Measurements from ENCODE around the gene PKLR.
"Not testable (repeated sequence)": the region's sequence is repeated elsewhere in the genome, so short reads cannot be mapped to it uniquely, and the experiment has no call there.

The PKLR gene

DNA sequence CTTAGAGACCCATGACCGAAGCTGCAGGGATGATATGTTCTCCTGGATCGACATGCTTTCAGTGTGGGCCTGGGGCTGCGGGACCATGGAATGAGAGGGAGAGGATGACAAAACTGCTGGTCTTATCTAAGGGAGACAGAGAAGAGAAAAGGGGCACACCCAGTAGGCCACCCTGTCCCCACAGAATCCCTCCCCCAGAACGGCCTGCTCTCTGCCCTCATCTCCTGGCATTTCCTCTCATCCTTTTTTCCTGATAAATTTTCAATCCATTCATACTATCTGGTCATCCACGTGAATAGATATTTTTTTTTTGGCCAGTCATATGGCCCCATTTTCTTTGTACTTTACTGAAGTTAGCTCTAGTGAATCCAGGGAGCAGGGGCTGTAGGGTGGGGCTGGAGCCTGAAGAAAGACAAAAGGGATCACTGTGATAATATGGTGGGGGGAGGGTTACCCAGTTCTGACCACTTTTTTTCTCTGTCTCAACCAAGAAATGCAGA, at the start of gene PKLR:
TSS of gene PKLR (minus strand) at position 97 of the 500 bp plus-strand sequence. CDS start at position 54, 43 bp downstream.
- DNase-seq = no peak

DNA sequence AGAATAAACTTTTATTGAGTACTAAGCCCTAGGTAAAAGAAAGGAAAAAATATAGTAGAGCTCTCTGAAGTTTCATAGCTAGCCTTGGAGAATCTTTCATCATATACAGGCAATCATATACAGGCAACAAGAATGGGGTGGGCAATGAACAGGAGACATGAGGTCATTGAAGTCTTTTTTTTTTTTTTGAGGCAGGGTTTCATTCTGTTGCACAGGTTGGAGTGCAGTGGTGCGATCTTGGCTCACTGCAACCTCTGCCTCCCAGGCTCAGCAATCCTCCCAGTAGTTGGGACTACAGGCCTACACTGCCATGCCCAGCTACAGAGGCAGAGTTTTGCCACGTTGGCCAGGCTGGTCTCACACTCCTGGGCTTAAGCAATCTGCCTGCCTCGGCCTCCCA, 41.6 kb upstream of the PKLR start:
- no peak for DNase-seq

DNA sequence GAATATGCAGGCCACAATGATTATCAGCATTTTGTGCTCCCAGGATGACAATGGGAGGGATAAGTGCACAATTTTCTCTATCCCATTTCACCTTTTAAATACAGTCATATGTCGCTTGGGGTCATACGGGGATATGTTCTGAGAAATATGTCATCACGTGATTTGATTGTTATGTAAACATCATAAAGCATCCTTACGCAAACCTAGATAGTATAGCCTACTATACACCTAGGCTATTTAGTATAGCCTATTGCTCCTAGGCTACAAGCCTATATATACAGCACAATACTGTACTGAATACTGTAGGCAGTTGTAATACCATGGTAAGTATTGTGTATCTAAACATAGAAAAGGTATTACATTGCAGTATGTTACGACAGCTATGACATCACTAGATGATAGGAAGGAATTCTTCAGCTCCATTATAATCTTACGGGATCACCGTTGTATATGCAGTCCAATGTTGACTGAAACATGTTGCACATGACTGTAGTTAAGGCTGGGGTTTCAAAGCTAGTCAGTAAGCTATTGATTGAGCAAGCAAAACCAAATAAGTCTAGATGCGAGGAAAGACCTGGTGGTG, 38.4 kb upstream of the PKLR start:
- no peak for DNase-seq

DNA sequence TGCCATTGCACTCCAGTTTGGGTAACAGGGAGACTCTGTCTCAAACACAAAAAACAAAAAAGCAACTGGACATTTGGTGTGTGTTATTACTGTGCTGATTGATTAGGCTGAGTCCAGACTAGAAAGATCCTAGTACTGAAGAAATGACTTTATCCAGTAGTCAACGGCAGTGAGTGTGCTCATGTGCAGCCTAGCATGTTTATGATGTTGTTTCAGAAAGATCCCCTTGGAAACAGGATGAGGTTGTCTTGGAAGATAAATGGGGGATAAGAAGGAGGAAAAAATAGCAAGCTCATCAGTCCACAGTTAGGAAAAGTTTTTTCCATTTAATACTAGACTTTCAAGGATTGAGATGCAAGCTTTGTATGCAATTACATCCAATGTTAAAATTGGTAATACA, 33.7 kb upstream of the PKLR start:
- DNase-seq = no peak

DNA sequence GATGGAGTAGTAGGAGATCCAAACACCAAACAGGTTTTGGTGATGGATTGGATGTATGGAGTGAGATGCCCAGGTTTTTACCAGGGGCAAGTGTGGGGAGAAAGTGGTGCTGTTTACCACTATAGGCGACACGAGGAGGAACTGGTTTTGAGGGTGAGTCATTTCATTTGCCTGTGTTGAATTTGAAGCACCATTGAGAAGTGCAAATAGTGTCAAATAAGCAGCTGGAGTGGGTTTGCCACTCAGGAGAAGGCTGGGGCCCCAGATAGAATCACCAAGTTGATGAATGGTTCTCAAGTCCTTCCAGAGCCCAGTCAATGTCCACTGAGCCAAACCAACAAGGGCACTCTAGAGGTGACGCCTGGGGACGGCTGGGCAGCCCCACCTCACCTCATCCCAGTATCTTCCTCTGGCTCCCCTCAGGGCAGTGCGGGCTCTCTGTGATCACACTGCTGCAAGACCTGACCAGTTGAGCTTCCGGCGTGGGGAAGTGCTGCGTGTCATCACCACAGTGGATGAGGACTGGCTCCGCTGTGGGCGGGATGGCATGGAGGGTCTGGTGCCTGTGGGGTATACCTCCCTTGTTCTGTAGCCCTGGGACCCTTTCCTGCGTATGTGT, 28.9 kb upstream of the PKLR start:
- no peak for DNase-seq

DNA sequence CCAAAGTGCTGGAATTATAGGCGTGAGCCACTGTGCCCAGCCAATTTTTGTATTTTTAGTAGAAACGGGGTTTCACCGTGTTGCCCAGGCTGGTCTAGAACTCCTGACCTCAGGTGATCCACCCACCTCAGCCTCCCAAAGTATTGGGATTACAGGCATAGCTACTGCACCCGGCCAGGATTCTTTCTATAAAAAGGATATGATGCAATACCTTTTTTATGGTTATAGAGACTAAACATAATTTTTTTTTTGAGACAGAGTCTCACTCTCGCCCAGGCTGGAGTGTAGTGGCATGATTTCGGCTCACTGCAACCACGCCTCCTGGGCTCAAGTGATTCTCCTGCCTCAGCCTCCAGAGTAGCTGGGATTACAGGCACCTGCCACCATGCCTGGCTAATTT, 27.6 kb upstream of the PKLR start:
- not testable (repeated sequence) for DNase-seq

DNA sequence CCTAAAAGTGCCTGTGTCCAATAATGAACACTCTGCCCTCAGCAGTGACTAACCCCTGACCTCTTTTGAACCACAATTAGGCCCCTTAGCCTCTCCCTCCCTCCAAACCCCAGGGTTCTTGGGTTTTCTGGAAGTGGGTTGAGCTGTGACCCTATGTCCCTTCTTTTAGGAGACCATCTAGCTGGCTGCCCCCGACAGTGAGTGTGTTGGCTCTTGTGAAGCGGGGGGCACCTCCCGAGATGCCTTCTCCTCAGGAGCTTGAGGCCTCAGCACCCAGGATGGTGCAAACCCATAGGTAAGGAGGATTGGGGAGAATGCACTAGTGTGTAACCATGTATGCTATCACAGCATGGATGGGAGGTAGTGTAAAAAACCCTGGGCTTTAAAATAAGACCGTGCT, 26.7 kb upstream of the PKLR start:
- DNase-seq = no peak

DNA sequence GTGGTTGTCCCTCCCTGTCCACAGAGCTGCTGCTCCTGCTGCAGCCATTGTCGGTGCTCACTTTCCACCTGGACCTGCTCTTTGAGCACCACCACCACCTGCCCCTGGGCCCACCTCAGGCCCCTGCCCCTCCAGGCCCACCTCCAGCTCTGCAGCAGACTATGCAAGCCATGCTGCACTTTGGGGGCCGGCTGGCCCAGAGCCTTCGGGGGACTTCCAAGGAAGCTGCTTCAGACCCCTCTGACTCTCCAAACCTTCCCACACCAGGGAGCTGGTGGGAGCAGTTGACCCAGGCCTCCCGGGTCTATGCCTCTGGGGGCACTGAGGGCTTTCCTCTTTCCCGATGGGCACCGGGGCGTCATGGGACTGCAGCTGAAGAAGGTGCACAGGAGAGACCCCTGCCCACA, 25.4 kb upstream of the PKLR start:
- no peak for DNase-seq

DNA sequence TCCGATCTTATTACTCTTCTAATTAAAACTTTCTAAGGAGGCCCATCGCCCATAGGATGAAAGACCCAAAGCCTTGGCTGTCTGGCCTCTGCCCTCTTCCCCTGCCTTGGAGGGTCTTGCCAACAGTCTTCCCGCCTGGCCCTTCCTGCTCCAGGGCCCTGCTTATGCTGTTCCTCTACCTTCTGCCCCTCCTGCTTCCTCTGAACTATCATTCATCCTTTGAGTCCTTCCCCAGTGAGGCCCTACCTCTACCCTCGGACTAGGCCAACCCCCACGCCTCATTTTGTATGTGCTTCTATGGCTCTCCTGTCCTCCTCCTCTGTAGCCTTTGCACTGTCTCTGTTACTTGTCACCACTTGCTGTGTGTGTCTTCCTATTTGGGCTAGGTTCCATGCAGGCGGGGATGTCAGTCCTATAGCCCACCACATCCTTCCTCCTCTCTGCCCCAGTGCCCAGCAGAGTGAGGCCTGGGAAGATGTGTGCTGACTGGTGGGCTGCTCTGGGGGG, 24.8 kb upstream of the PKLR start:
- no peak for DNase-seq

DNA sequence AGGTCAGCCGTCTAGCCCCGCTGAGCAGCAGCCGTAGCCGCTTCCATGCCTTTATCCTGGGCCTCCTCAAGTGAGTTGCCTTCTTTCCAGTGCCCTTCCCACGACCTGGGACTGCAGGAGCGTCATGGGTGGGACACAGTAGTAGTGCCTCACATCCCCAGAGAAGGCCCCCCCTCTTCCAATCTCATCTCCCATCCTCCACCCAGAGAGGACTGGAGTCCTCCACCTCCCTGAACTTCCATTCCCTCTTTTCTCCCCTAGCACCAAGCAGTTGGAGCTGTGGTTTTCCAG, 24.3 kb upstream of the PKLR start:
- no peak for DNase-seq

DNA sequence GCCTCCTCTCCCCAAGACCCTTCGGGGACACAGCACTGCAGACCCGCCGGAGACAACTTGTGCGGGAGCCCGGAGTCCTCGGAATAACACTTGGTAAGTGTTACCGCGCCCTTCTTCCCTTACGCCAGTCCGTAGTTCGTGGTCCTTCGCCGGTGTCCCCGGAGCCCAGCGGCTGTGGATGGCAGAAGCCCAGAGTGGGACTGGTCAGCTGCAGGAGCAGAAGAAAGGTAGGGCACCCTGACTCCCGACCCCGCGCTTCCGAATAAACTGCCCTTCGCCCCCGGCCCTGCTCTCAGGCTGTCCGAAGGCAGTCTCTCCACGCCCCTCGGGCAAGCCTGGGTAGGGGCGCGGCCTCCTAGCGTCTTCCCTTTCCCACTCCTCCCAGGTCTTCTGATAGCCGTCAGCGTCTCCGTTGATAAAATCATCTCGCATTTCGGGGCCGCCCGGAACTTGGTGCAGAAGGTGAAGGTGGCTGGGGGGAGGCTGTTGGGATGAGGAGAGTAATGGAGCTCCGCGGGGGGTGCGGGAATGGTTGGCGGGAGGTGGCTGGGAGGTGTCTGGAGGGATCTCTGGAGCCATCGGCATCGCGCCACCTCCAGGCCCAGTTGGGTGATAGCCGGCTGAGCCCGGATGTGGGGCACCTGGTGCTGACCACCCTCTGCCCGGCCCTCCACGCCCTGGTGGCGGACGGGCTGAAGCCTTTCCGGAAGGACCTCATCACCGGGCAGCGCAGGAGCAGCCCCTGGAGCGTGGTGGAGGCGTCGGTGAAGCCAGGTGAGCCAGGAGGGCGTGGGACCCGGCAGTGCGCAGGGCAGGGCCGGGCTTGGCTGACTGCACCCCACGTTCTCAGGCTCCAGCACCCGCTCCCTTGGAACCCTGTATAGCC, 23.7 kb upstream of the PKLR start:
- peak; percentile 85 for DNase-seq

DNA sequence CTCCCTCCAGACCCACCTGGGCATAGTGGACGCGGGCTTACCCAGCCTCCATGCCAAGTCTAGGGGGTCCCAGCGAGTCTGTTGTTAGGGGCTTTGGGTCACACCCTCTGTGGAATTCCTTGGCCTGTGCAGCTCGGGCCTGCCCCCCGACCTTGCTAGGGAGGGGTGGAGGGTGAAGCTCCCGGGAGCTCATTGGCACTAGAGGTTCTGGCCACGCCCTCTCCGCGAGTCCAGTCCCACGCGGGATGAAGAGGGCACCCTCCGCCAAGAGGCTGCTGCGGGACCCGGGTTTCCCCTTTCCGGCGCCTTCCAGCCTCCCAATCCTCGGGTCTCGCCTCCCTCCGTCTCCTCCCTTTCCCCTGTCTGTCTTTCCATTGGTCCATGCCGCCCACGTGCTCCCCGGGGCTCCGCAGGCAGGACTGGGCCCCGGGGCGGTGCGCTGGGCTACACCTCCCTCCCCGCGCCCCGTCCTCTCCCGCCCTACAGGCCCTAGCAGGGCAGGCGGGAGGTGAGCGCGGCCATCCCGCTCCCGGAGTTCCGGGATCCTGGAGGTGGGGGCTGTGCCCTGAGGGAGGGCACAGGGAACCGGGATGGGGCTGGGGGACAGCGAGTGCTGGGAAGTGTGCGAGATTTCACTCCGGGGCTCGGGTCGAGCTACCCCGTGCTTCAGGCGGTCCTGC, 22.9 kb upstream of the PKLR start:
- peak; percentile 99 for DNase-seq

DNA sequence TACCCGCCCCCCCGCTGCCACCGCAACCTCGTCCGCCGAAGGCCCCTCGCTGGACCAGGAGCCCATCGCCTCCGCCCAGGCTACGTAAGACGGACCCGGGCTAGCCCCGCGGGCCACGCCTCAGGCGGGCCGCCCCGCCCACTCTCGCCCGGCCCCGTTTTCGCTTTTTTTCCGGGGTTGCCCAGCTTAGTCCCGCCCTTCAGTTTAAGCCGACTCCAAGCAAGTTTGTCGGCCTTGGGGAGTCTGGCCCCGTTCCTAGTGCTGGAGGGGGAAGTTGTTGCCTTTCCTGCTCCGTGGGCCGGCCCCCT, 22.4 kb upstream of the PKLR start:
- peak; percentile 80 for DNase-seq

DNA sequence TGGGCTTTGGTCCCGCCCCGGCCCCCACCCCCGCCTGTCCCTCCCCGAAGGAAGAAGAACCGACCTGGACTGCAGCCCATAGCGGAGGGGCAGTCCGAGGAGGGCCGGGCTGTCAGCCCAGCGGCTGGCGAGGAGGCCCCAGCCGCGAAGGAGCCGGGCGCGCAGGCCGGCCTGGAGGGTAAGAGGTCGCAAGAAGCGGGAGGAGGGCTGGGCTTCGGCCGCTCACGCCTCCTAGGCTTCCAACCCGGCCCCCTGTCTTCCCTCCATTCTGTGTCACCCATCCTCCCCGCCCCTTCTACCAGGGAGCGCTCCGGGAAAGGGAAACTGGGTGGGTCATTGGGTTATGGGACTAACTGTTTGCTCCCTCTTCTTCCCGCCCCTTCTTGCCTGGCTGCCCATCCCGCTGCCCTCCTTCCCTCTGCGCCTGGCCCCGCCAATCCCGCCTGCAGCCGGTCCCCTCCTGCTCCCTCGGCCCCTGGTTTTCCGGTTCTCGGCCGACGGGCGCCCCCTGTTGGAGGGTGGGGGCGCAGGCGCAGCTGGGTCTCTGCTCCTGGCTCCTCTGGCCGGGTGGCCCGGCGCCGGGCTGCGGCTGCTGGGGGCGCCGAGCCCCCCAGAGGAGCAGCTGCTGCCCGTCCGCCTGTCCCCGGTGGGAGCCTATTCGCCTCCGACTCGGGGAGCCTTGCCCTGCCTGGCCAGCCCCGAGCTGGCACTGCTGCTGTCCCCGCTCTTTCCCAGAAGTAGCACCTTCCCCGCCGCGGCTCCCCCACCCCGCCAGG, 21.9 kb upstream of the PKLR start:
- peak; percentile 94 for DNase-seq

DNA sequence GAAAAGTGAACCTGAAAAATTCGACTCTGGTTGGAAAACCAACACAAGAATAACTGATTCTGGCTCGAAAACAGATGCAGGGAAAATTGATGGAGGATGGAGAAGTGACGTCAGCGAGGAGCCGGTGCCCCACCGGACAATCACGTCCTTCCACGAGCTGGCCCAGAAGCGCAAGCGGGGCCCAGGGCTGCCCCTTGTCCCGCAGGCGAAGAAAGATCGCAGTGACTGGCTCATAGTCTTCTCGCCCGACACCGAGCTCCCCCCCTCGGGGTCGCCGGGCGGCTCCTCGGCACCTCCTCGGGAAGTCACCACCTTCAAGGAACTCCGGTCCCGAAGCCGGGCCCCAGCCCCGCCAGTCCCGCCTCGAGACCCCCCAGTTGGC, 21.3 kb upstream of the PKLR start:
- no peak for DNase-seq

DNA sequence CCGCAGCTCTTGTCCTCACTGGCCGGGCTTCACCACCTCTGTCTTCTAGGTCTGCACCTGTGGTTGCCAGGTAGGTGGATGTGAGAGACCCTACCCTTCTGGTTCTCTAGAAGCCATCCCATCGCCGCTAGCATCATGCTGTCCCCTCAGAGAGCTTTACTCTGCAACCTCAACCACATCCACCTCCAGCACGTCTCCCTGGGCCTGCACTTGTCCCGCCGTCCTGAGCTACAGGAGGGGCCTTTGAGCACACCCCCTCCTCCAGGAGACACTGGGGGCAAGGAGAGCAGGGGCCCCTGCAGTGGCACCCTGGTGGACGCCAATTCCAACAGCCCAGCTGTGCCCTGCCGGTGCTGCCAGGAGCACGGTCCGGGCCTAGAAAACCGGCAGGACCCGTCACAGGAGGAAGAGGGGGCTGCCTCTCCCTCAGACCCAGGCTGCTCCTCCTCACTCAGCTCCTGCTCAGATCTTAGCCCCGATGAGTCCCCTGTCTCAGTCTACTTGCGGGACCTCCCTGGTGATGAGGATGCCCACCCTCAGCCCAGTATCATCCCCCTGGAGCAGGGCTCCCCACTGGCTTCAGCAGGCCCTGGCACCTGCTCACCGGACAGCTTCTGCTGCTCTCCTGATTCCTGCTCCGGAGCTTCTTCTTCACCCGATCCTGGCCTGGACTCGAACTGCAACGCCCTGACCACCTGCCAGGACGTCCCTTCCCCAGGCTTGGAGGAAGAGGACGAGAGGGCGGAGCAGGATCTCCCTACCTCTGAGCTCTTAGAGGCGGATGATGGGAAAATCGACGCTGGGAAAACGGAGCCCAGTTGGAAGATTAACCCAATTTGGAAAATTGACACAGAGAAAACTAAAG, 20.6 kb upstream of the PKLR start:
- DNase-seq = no peak

DNA sequence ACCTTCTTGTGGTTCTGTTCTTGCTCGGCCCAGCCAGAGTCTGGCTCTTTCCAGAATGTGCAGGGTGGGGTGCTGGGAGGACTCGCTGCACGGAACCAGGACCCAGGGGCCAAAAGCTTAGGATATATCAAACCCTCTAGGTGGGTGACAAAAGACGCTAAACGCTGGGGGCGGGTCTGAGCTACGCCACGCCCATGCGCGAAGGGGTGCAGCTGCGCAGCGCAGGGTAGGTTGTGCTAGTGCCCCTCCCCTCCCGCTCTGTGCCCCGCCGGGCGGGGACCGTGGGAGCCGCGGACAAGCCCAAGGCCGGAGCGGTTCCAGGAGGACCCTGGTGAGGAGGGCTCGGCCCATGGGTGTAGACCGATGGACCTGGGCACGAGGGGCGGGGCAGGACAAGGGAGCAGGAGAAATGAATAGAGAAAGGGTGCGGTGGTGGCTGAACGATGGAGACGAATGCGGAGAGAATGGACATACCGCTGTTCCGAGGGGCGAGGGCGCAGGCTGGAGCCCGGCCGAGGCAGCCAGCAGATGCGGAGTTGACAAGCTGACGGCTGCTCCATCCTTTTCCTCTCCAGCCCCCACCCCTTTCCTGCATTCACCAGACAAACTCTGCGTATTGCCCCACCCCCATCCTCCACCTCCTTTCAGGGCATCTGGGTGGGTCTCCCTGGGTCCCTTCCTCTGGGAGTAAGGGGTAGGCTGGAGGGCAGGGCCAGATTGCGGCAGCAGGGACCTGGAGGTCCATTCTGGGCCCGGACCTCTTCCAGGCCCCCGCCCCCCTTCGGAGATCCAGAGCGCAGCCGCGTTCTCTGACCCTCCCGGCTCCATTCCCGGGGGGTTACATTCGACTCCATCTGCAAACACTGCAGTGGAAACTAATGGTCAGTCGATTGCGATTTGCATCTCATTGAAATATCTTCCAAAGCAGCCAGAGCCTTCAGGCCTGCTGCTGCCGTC, 19.7 kb upstream of the PKLR start, which contains the start of gene RUSC1:
TSS of gene RUSC1 (plus strand) at position 234 of the 957 bp plus-strand sequence. CDS start 880 bp downstream, outside the sequence.
- DNase-seq = peak; percentile 91

DNA sequence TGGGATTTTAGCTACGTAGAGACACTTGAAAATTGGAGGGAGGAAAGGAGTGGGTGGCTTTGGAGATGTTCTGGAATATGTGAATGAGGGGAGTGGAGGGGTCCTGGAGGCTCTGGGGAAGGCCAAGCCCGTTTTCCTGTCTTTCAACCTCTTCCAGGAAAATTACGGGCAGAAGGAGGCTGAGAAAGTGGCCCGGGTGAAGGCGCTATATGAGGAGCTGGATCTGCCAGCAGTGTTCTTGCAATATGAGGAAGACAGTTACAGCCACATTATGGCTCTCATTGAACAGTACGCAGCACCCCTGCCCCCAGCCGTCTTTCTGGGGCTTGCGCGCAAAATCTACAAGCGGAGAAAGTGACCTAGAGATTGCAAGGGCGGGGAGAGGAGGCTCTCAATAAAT, 19.0 kb upstream of the PKLR start:
- no peak for DNase-seq

DNA sequence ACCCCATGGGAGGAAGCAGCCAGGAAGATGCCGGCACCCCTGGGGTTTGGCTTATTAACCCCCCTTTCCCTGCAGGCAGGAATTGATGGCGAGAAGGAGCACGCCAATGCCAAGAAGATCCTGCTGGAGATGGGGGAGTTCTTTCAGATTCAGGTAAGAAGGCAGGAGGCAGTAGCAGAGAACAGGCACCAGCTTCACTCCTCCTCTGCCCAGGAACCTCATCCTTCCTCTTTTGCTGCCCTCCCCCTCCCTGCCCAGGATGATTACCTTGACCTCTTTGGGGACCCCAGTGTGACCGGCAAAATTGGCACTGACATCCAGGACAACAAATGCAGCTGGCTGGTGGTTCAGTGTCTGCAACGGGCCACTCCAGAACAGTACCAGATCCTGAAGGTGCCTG, 18.3 kb upstream of the PKLR start:
- DNase-seq = no peak

DNA sequence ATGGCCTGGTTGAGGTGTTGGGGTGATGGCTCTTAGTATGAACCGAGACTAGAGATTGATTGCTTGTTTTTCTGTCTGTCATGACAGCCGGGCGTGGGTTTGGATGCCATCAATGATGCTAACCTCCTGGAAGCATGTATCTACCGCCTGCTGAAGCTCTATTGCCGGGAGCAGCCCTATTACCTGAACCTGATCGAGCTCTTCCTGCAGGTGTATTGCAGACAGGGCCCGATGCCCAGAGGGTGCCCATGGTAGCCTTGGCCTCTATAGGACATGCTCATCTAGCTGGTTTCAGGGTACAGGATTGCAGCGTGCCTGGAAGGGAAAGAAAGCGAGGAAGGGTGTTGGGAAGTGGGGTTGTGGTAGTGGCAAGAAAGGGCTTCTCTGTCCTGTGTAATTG, 16.8 kb upstream of the PKLR start:
- DNase-seq = no peak

All from NCI-H526 treated with DMSO at 0.1 percent for 48 hours (cell line).